ENCODE results near the gene GPR132.
A peak's percentile ranks its signal among the peaks of the same experiment; 100 is the strongest.
"Not testable (repeated sequence)": the region's sequence is repeated elsewhere in the genome, so short reads cannot be mapped to it uniquely, and the experiment has no call there.

GPR132 gene

DNA sequence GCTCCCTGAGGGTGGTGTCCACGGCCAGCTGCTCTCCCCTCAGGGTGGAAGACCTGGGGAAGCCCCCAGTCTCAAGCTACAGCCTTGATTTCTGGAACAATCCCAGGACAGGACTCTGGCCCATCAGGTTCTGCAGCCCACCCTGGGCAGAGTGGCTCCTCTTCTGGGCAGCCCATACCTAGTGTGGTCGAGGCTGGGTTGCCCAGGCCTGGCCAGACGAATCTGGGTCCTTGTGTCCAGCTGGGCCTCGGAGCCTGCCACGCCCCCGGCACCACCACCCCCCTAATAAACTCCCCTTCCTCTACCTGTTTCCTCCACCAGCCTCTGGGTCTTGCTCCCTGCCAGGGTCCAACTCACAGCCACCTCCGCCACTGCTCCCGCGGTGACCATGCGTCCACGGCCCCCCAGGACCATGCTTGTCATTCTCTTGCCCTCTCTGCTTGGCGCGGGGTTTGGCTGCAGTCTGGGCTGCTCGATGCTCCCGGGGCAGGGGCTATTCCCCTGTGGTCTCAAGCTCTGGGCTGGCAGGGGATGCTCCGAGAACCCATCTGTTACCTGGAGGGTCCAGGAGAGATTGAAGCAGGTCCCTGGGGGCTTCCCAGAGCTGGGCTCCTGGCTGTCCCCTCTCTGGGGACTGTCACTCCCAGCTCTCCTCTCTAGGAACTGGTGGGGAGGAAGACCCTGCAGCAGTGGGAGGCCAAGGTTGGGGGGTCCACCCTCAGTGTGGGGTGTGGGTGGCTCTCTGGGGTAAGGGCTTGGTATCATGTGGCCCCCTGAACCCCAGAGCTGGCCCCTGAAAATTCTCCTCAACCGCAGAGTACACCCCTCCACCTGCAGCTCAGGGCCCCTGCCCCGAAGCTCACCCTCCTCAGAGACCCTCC, 8.7 kb upstream of the GPR132 start:
- no peak for DNase-seq

DNA sequence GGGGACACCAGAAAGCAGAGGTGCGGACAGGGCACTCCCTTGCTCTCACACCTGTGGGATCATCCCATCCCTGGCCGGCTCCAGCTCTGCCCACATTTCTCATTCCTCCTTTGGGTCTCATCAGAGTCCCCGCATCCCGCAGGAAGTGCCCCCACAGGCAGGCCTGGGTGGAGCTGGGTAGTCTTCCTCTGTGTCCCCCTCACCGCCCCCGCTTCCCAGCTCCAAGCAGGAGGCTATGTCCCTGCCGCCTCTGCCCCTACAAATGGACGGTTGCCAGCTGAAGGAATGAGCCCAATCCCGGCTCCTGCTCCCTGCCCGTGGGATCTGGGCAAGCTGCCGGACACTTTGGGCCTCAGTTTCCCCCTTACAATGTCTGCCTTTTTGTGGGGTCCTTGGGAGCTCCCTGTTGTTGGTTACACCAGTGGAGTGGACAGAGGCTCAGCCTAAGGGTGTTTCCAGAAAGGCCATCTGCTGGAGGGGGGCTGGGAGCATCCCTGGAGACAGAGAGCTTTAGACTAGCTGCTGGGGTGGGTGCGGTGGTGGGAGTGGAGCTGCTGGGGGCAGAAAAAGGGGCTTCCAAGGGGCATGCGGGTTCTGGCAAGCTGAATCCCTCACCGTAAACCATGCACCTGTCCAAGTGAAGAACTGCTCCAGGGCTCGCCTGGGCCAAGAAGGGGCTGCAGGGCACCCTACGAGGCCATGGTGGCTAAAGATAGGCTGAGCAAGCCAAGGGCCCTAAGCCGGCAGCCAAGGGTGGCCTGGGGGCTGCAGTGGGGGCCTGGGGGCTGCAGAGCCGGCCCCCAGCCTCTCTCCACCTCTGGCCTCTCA, 7.9 kb upstream of the GPR132 start:
- DNase-seq, result no peak

DNA sequence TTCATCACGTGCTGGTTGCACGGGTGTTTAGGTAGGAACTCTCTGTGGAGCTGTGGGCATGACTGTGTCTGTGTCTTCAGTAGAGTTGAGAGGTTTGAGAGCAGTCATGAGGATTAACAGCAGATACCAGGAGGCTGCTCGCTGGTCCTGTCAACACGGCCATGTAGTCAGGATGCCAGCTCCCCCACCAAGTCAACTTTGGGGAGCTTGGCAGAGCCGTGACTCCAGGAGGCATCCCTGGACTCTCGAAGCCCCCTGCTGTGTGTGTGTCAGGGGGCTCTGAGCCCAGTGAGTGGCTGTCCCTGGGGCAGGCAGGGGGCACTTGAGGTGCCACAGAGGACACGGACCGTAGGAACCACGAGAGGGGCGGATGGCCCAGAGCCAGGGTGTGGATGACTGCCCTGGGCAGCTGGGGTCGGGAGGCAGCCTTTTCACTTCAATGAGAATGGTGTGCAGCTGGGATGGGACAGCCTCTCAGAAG, 7.2 kb upstream of the GPR132 start:
- no peak for DNase-seq

DNA sequence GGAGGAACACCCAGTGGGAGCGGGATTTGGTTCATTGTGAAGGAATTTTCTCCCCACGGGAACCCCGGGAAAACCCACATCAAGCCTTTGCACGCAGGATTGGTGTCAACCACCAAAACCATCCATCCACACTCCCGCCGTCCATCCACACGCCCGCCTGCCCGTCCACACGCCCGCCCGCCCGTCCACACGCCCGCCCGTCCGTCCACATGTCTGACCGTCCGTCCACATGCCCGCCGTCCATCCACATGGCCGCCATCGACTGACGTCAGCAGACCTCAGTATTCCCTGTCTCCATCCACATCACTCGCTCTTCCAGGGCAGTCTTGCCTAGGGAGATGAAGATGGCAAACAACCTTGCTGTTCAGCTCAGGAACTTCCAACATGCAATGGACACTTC, 6.7 kb upstream of the GPR132 start:
- no peak for DNase-seq

DNA sequence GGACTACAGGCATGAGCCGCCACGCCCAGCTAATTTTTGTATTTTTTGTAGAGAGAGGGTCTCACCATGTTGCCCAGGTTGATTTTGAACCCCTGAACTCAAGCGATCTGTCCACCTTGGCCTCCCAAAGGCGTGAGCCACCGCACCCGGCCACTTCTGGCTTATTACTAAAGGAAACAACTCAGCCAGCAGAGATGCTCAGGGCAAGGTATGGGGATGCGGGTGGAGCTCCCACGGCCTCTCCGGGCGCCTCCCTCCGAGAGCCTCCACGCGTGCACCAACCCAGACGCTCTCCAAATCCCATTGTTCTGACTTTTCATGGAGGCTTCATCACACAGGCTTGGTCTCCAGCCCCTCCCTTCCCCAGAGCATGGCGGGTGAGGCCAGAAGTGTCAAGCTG, 6.1 kb upstream of the GPR132 start:
- DNase-seq, result no peak

DNA sequence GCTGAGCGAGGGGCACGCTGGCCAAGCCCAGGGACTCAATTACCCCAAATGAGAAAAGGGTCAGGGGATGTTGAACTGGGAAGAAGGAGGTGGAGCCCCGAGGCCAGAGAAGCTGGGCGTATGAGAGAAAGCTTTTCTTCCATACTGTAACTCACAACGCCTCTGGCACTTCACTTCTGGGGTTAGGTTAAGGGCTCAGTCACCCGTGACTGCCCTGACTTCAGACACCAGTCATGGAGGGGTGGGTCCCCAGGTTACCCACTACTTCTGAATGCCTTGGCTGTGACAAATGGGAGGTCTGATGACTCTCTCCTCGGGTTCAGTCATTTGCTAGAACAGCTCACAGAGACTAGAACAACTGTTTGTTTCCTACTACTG, 5.5 kb upstream of the GPR132 start:
- no peak for DNase-seq

DNA sequence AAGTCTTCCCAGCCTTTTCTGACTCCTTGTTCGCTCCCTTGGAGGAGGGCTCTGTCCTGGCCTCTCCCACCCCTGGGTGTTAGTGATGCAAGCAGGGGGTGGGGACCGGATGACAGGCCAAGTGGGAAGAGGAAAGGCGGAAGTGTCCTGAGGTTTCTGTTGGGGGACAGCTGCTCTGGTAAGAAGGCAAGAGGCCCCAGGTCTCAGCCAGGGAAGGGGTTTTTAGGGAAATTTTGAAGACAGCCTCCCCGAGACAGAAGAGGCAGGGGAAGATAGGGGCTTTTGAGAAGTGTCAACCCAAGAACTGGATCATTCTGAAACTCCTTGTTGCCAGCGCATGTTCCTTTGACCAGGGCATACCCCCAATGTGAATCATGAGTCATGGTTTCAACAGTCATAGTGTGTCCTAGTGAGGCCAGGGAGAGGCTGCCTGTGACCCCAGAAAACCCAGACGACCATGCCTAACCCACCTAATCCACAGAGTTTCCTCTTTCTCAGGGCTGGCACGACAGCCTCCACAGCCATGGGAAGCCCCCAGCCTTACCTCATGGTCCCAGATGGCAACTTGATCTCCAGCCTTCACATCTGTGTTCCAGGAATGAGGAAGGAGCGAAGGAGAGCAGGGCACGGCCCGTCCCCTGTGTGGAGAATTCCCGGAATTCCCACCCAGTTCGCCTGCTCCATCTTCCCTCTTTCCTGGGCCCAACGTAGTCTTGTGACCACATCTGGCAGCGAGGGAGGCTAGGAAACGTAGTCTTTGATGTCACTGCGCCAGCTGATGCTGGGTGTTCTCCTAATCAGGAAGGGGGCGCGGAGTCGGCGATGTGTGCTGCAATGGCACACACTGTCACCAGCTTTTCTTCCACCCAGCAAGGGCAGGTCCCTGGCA, 4.9 kb upstream of the GPR132 start:
- DNase-seq, result no peak

DNA sequence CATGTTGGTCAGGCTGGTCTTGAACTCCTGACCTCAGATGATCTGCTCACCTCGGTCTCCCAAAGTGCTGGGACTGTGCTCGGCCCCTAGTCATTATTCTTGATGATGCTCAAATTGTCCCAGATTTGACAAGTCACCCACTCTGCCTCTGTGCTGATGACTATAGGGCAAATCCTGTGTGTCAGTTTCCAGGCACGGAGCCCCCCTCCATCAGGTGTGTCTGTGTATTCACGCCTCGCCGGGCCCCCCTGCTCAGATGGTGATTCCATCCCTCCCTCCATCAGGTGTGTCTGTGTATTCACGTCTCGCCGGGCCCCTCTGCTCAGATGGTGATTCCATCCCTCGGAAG, 4.3 kb upstream of the GPR132 start:
- no peak for DNase-seq

DNA sequence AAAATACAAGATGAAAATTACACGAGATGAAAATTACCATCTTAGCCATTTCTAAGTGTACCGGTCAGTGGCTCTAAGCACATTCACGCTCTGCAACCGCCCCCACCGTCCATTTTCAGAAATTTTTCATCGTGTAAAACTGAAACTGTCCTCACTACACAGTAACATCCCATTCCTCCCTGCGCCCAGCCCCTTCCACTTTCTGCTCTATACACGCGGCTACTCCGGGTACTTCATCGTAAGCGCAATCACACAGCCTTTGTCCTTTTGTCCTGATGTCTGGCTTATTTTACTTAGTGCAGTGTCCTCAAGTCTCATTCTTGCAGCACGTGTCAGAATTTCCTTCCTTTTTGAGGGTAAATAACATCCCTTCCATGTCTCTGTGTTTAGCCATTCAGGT, 3.6 kb upstream of the GPR132 start:
- DNase-seq, result no peak

DNA sequence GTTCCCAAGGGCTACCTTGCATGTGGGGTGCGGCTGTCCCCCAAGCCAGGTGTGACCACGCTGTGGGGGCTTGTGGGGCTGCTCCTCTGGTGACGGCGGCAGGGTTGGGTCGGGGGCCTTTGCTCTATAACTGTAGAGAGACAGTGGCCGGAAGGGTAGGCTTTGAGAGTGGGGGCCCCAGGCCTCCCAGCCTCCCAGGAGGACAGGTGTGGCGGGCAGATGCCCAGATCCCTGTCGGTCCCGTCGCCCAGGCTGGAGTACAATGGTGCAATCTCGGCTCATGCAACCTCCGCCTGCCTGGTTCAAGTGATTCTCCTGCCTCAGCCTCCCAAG, 2.7 kb upstream of the GPR132 start:
- no peak for DNase-seq

DNA sequence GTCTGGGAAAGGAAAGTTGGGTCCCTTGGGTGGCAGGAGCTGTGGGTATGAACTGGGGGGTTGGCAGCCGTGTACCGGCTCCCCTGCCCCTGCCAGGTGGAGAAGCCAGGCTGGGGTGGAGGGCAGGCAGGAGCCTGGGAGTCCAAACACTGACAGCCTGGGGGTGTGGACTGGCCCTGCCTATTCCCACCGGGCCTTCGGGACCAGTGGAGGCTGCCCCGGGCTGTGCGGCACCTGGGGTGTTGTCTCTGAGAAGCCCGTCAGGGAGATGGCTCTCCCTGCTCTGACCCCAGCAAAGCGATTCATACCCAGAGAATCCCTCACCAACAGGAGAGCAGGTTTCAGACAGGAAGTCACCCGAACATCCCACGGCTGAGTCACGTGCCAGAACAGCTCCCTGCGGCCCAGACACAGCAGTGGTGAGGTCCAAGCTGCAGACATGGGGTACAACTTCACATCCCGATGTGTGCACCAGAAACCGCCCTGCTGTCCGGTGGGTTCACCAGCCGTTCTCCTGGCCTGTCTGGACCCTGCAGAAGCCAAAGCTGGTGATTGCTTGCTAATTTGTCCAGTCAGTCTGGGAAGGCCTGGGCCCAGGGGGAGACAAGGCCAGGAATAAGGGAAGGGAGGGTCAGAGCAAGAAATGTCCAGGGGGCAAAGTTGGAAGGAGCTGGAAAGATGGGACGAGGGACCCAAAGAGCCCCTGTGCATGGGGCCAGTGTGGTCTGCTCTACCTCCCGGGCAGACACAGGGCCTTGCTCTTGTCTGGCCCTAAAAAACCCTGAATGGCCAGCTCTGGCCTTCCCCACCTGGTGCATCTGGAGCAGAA, 2.1 kb upstream of the GPR132 start:
- peak in 1 of 4 experiments; percentile 27 for DNase-seq

DNA sequence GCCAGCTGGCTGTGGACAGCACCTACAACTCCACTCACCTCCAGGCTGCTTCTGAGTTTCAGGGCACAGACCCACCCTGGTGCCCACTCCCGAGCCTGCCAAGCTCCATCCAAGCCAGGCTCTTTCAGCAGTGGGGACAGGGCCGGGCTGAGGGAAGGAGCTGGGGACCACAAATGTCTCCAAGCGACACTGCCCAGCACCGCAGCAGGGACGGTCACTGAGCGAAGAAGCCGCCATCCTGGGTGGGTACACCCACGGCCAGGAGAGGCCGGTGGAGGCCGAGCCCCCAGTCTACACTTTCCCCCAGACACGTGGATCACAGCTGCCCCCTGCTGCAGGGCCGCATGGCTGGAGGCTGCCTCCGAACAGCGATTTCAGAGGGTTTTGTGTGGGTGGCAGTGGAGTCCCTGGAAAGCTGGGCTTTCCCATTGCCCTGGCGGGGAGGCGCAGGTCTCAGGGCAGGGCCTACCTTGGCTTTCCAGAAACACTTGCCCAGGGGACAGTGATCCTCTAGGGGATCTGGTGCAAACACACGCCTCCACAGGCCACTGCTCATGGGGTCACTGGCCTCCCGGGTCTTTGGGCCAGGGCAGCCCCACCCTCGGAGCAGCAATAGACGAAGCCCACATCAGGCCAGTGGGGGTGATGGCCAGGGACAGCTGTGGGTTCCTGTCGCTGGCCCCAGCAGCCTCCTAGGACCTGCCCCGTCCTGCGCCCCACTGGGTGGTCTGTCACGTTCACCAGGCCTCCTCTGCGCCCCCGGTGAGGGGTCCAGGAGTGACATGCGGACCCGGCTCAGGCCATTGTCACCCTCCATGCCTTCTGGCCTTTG, 1.2 kb upstream of the GPR132 start:
- DNase-seq, result no peak

DNA sequence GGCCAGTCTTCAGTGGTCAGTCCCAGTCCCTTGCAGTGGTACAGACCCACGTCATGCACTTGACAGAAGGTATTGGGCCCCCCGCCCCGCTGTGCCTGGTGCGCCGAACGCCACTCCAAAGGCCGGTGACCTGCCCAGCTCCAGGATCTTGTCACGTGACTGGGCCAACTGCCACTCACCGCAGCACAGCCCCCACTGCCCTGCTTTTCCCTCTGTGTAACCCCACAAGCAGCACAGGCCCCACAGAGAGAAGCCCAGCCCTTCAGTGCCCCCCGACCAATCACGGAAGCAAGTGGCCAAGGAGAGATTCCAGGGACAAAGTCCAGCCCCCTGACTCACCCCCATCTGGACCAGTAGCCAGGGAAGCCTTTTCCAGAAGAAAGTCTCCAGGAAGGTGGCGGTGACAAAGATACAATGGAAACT, 498 bp downstream of the GPR132 start:
- DNase-seq, result no peak

DNA sequence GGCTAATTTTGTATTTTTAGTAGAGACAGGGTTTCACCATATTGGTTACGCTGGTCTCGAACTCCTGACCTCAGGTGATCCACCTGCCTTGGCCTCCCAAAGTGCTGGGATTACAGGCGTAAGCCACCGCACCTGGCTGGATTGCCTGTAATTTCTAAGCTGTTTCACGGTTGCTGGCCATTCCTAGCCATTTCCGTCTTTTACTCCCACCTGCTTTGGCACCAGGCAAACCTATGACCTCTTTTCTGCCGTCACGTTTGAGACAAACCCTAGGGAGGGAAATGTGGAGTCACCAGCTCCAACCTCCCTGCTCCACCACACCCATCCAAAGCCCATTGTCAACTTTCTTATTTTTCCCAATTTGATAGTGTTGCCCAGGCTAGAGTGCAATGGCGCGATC, 1.2 kb downstream of the GPR132 start:
- DNase-seq, result no peak

DNA sequence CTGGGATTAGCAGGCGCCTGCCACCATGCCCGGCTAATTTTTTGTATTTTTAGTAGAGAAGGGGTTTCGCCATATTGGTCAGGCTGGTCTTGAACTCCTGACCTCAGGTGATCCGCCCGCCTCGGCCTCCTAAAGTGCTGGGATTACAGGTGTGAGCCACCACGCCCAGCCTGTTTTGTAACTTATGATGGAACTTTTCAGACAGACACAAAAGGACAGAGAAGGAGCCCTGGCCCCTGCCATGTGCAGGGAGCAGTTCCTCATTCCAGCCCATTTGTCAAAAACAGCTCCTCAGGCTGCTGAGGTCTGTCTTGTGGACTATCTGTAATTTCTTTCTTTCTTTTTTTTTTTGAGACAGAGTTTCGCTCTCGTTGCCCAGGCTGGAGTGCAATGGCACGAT, 1.7 kb downstream of the GPR132 start:
- DNase-seq, result not testable (repeated sequence)

DNA sequence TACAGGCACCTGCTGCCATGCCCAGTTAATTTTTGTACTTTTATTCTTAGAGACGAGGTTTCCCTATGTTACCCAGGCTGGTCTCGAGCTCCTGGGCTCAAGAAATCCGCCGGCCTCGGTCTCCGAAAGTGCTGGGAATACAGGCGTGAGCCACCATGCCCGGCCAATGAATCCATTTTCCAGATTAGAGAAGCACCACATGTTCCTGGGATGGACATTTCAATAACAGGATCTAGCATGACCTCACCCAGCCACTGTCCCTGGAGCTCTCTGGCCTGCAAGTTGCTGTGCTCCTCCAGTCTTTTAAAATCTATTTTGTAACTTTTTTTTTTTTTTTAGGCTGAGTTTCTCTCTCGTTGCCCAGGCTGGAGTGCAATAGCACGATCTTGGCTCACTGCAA, 2.2 kb downstream of the GPR132 start:
- DNase-seq, result no peak

DNA sequence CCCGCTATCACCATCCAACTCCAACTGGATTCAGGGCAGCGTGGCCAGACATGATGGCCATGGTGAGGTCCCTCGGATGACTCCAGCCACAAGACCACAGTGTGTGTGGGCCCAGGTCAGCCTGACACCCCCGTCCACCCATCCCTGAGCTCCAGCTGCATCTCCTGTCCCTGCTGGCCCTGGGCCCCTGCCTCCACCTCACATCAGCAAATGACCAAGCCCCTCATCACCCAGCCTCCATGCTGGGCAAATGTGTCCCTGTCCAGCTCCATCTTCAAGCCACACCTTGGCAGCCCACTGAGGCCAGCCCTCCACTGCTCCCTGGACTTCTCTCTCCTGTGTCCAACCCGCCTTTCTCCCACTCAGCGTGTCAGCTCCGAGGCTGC, 3.2 kb downstream of the GPR132 start:
- no peak for DNase-seq

DNA sequence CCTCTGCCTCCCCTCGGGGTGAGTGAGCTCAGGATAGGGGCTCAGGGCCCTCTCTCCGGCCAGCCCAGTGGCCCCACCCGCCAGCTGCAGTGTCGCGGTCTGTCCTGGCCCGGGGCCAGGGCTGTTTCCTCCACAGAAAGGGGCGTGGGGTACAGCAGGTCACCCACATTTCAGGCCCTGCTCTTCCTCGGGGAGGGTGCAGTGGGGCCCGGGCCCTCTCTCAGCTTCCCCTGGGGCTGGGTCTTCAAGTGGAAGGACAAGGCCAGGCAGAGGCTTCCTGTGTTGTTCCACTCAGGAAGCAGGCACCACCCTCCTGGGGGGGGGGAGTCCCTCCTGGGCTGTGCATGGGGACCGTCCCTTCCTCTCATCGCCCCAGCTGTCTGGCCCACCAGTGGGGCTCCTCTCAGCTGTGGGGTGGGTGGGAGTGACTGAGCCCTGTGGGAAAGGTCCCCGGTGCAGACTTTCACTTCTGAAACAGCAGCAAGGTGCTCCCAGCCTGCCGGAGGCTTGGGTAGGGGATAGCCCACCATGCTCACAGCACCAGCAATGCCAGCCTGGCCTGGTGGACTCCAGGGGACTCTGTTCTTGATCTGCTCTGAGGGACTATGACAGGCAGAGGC, 3.7 kb downstream of the GPR132 start:
- DNase-seq, result peak in 1 of 4 experiments; percentile 16

DNA sequence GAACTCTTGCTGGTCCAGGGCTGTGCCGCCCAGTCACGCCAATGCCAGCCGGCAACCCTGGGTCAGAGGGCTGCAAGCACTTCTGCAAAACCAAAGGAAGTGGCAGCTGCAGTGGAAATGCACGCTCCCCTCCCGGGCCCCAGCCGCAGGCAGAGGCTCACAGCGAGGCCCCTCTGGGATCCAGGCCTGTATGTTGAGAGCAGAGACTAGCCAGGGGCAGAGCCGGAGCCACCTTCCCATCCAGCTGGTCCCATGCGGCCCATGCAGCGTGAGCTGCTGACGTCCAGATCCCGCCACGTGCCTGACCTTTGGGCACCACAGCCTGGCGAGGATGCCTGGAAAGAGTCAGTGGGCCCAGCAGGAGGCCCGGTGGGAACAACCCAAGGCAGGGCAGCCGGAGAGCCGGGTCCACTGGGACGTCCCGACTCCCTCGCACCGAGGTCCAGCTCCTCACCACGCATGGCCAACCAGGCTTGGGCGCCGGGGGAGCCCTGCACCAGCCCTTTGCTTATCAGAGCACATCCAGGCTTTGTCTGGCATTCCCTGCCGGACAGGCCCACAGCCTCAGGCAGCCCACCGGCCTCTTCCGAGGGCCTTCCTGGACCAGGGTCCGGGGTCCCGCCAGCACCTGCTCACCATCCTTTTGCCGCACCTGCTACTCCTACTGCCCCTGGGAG, 4.3 kb downstream of the GPR132 start:
- DNase-seq, result peak in 1 of 4 experiments; percentile 29

DNA sequence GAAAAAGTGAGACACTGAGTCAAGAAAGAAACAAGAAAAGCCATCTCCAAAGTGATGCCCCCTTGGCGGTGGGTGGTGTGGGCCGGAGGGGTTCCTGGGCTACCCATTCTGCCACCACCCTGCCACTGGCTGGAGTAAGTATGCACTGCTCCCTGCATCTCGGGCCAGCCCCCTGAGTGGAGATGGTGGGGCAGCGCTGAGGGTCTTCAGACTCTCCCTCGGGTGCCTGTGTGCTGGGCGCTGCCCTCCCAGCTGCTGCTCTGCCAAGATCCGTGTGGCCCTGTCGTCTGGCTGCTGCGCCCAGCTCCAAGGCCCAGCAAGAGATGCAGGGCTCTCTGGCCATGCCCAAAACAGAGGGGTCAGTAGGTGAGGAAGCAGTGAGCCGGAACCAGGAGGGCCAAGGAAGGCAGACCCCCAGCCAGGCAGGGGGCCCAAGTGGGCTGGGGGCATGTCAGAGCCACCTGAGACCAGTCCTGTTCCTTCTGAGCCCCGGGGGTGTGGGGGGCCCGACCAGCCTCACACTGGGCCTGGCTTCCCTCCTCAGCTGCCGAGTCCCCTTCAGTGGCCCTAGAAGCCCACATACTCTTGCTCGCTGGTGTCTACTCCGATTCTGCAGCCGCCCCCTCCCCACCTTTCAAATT, 5.2 kb downstream of the GPR132 start:
- no peak for DNase-seq
